GM10266 (cell line): ENCODE measurements around the gene MAML2.

Experiments
- DNase-seq: peaks from one replicate; pipeline ENCODE4 v3.0.0; 2012; ENCODE audit errors: extremely low spot score
- TF ChIP-seq, protein P1 (sequence below): IDR thresholded peaks from 2 replicates; pipeline ENCODE4 v1.5.1; 2012; ENCODE audit warnings: mild to moderate bottlenecking, low read depth; ENCODE audit not compliant: control insufficient read depth, insufficient read depth; ENCODE audit errors: missing control alignments

MAML2 gene

GRCh38 chr11:96012086-96012824 is 330.7 kb downstream of the MAML2 start:
- peak; percentile 51 for DNase-seq
- TF ChIP-seq, protein P1, sequence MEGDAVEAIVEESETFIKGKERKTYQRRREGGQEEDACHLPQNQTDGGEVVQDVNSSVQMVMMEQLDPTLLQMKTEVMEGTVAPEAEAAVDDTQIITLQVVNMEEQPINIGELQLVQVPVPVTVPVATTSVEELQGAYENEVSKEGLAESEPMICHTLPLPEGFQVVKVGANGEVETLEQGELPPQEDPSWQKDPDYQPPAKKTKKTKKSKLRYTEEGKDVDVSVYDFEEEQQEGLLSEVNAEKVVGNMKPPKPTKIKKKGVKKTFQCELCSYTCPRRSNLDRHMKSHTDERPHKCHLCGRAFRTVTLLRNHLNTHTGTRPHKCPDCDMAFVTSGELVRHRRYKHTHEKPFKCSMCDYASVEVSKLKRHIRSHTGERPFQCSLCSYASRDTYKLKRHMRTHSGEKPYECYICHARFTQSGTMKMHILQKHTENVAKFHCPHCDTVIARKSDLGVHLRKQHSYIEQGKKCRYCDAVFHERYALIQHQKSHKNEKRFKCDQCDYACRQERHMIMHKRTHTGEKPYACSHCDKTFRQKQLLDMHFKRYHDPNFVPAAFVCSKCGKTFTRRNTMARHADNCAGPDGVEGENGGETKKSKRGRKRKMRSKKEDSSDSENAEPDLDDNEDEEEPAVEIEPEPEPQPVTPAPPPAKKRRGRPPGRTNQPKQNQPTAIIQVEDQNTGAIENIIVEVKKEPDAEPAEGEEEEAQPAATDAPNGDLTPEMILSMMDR, result peak; percentile 61

DNA sequence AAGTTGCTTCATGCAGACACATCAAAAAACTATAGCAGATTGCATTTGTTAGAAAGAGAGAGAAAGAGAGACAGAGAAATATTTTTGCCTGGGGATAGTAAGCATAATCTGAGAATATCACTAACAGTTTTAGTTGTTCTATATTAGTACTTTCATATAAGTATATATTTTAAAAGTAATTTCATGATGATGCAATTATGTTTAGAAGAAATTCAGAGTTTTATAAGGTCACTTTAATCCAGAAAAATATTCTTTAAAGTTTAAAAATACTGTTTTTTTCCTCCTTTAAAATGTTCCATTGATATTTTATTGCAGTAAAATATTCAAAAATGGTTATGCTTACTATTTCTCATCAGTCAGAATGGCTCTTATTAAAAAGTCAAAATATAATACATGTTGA is 332.3 kb downstream of the MAML2 start:
- TF ChIP-seq, protein P1, result no peak
- DNase-seq, result no peak

GRCh38 chr11:96008161-96008720 is 334.8 kb downstream of the MAML2 start:
- TF ChIP-seq, protein P1, result no peak
- DNase-seq, result no peak

GRCh38 chr11:96006037-96006436 is 337.0 kb downstream of the MAML2 start:
- TF ChIP-seq, protein P1, result no peak
- no peak for DNase-seq

- TF ChIP-seq, protein P1, result no peak
- no peak for DNase-seq
These were observed 338.1 kb downstream of the MAML2 start for GRCh38 chr11:96004862-96005261.

GRCh38 chr11:96002754-96003290 is 340.2 kb downstream of the MAML2 start:
- TF ChIP-seq, protein P1, result no peak
- DNase-seq, result no peak

GRCh38 chr11:96002339-96002738 is 340.7 kb downstream of the MAML2 start:
- TF ChIP-seq, protein P1, result no peak
- DNase-seq, result no peak
